ENCODE data around the gene TP53AIP1. TPM values are rescaled to one million over a fixed set of nuclear protein-coding genes. Genes with fewer than 3 reads are reported as not detected.

The TP53AIP1 gene
- total RNA-seq, 1 experiment from 2014 or later = not detected

GRCh38 chr11:128906185-128907050 lies 36.3 kb downstream of the TP53AIP1 start:
- DNase-seq (ENCODE audit: low read depth) = no peak

- peak; percentile 70 for DNase-seq (ENCODE audit: low read depth)
Observed at GRCh38 chr11:128905345-128906184, 37.1 kb downstream of the TP53AIP1 start.

GRCh38 chr11:128904656-128905344 lies 37.9 kb downstream of the TP53AIP1 start:
- peak; percentile 43 for DNase-seq (ENCODE audit: low read depth)

- DNase-seq (ENCODE audit: low read depth) = no peak
Observed at GRCh38 chr11:128904303-128904655, 38.4 kb downstream of the TP53AIP1 start.

GRCh38 chr11:128903248-128904061 lies 39.2 kb downstream of the TP53AIP1 start:
- DNase-seq (ENCODE audit: low read depth) = peak; percentile 80

- DNase-seq (ENCODE audit: low read depth) = peak; percentile 84
Observed at GRCh38 chr11:128902515-128903066, 40.1 kb downstream of the TP53AIP1 start.

GRCh38 chr11:128901653-128902514 lies 40.8 kb downstream of the TP53AIP1 start:
- no peak for DNase-seq (ENCODE audit: low read depth)

GRCh38 chr11:128900468-128900867 lies 42.2 kb downstream of the TP53AIP1 start:
- no peak for DNase-seq (ENCODE audit: low read depth)

GRCh38 chr11:128898580-128899344 lies 43.9 kb downstream of the TP53AIP1 start:
- no peak for DNase-seq (ENCODE audit: low read depth)

GRCh38 chr11:128897826-128898225 lies 44.8 kb downstream of the TP53AIP1 start:
- no peak for DNase-seq (ENCODE audit: low read depth)

- DNase-seq (ENCODE audit: low read depth) = no peak
Observed at GRCh38 chr11:128896356-128896755, 46.3 kb downstream of the TP53AIP1 start.

- DNase-seq (ENCODE audit: low read depth) = no peak
Observed at GRCh38 chr11:128895526-128895925, 47.1 kb downstream of the TP53AIP1 start.

GRCh38 chr11:128894685-128895084 lies 48.0 kb downstream of the TP53AIP1 start:
- no peak for DNase-seq (ENCODE audit: low read depth)

- DNase-seq (ENCODE audit: low read depth) = no peak
Observed at GRCh38 chr11:128894286-128894681, 48.4 kb downstream of the TP53AIP1 start.

- no peak for DNase-seq (ENCODE audit: low read depth)
Observed at GRCh38 chr11:128893578-128894285, 48.9 kb downstream of the TP53AIP1 start.

- no peak for DNase-seq (ENCODE audit: low read depth)
Observed at GRCh38 chr11:128892866-128893565, 49.7 kb downstream of the TP53AIP1 start.

GRCh38 chr11:128891913-128892398 lies 50.7 kb downstream of the TP53AIP1 start:
- no peak for DNase-seq (ENCODE audit: low read depth)
